Erythroblast (primary cell): Measurements from ENCODE around the gene TCERG1L.

Experiments used
- GATA1 ChIP-seq: IDR thresholded peaks from 2 replicates; pipeline ENCODE4 v1.6.1; 2011; ENCODE audit warnings: low read depth, mild to moderate bottlenecking, control low read depth, low read length, moderate library complexity
- POLR2A ChIP-seq: IDR thresholded peaks from 2 replicates; pipeline ENCODE4 v1.6.1; 2011; ENCODE audit warnings: mild to moderate bottlenecking, low read length

DNA sequence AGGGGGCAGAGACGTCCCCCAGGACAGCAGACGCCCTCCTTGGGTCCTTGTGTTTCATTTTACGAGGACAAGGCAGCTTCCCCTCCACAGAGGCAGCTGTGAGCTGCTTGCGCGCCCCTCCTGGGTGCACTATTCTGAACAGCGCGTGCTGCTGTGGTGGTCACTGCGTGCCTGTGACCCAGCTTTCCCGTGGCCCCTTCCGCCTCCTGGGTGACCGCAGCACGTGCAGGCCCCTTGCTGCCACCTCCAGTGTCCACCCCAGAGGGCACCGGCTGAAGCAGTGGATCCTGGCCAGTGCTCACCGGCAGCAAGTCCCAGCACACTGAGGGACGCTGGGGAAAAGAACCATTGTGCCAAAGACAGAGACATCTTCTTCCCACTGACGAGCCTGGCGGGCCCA lies 81.4 kb downstream of the TCERG1L start:
- no peak for TF ChIP-seq POLR2A
- TF ChIP-seq GATA1: no peak
